Measurements from ENCODE around the gene AURKB.

- TF ChIP-seq, protein P1, sequence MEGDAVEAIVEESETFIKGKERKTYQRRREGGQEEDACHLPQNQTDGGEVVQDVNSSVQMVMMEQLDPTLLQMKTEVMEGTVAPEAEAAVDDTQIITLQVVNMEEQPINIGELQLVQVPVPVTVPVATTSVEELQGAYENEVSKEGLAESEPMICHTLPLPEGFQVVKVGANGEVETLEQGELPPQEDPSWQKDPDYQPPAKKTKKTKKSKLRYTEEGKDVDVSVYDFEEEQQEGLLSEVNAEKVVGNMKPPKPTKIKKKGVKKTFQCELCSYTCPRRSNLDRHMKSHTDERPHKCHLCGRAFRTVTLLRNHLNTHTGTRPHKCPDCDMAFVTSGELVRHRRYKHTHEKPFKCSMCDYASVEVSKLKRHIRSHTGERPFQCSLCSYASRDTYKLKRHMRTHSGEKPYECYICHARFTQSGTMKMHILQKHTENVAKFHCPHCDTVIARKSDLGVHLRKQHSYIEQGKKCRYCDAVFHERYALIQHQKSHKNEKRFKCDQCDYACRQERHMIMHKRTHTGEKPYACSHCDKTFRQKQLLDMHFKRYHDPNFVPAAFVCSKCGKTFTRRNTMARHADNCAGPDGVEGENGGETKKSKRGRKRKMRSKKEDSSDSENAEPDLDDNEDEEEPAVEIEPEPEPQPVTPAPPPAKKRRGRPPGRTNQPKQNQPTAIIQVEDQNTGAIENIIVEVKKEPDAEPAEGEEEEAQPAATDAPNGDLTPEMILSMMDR (IDR thresholded peaks at IDR 0.05 in 4 of 5, conservative IDR thresholded peaks at IDR 0.05 in 1 of 5) = no peak
- TF ChIP-seq POLR2A (IDR thresholded peaks at IDR 0.05) = no peak
These were observed 34.4 kb upstream of the AURKB start for GRCh38 chr17:8244768-8245167.

Measured in gastrocnemius medialis (tissue), 4 donors.